Esophagus muscularis mucosa (tissue), 4 donors: ENCODE data around the gene ARFGAP3. TPM values are rescaled to one million over a fixed set of nuclear protein-coding genes. Genes with fewer than 3 reads are reported as not detected.

Experiments
- DNase-seq: peaks from one replicate; pipeline ENCODE4 v3.0.0-alpha.2; 2017; ENCODE audit errors: extremely low spot score
- H3K27ac ChIP-seq, 4 donors: fragments of 200-600 bp; sonication (generic); replicated peaks in 1 of 4; 1 replicate in 3 of 4; 2 replicates in 1 of 4; pipeline ENCODE4 v1.5.1; 2016 to 2019; ENCODE audit warnings: mild to moderate bottlenecking in 1 of 4
- H3K27me3 ChIP-seq, 4 donors: fragments of 200-600 bp; sonication (generic); one replicate each; pipeline versions ENCODE4 v1.5.1 to v1.6.0; 2016 to 2019
- H3K36me3 ChIP-seq, 4 donors: fragments of 200-600 bp; sonication (generic); one replicate each; pipeline ENCODE4 v1.5.1; 2016 to 2019
- H3K4me1 ChIP-seq, 4 donors: fragments of 200-600 bp; sonication (generic); one replicate each; pipeline ENCODE4 v1.5.1; 2016 to 2019
- H3K4me3 ChIP-seq, 4 donors: fragments of 200-600 bp; sonication (generic); 1 replicate in 2 of 4; 2 replicates in 2 of 4; pipeline ENCODE4 v1.5.1; 2016 to 2019; ENCODE audit warnings: mild to moderate bottlenecking in 4 of 4, moderate library complexity in 1 of 4
- H3K9me3 ChIP-seq, 4 donors: fragments of 200-600 bp; sonication (generic); 1 replicate in 3 of 4; 2 replicates in 1 of 4; pipeline ENCODE4 v1.5.1; 2016 to 2019
- CTCF ChIP-seq, 3 experiments: fragments of 200-600 bp in 2 of 3; fragments of 450-650 bp in 1 of 3; sonication (generic) in 2 of 3; IDR thresholded peaks; one replicate each; pipeline ENCODE4 v1.5.1; 2017 to 2019; ENCODE audit warnings: antibody characterized with exemption in 3 of 3, mild to moderate bottlenecking in 2 of 3, moderate library complexity in 1 of 3
- EP300 ChIP-seq: sonication (generic); formaldehyde crosslinking; IDR thresholded peaks from one replicate; pipeline ENCODE4 v1.6.1; 2017; ENCODE audit warnings: antibody characterized with exemption
- POLR2A ChIP-seq: fragments of 450-650 bp; IDR thresholded peaks from one replicate; pipeline ENCODE4 v1.6.1; 2017; ENCODE audit warnings: antibody characterized with exemption, moderate library complexity, mild to moderate bottlenecking, low read depth
- POLR2AphosphoS5 ChIP-seq, 2 donors: sonication (generic); formaldehyde crosslinking; IDR thresholded peaks; one replicate each; pipeline ENCODE4 v1.6.1; 2017; ENCODE audit warnings: antibody characterized with exemption in 2 of 2
- WGBS: methylation state at CpG from one replicate; pipeline ENCODE4 v1.1.5; 2018; 5-methylcytosine and 5-hydroxymethylcytosine counted together
- intact Hi-C: fragments of 100-400 bp; cut with DNase I; formaldehyde crosslinking; loops from one replicate; pipeline ENCODE4 v1.15.1; 2023
- total RNA-seq, 4 donors: library from RNA; depleted of rRNA; stranded (reverse); fragments of >200 nt; gene quantifications; one replicate each; pipeline versions ENCODE4 v1.1.0 to v1.2.1, GENCODE V29; 2016

Gene ARFGAP3
- total RNA-seq, 4 donors from 2014 or later, result 38.8 to 63.5 (median 41.4) TPM

- H3K36me3 ChIP-seq, result no peaks in the 10 kb centered on the region
- no peaks in the 10 kb centered on the region for H3K27me3 ChIP-seq
- no CpG with 5 or more reads among the region's 11 CpGs for WGBS
These were observed 87.9 kb downstream of the ARFGAP3 start for GRCh38 chr22:42769238-42769573.

DNA sequence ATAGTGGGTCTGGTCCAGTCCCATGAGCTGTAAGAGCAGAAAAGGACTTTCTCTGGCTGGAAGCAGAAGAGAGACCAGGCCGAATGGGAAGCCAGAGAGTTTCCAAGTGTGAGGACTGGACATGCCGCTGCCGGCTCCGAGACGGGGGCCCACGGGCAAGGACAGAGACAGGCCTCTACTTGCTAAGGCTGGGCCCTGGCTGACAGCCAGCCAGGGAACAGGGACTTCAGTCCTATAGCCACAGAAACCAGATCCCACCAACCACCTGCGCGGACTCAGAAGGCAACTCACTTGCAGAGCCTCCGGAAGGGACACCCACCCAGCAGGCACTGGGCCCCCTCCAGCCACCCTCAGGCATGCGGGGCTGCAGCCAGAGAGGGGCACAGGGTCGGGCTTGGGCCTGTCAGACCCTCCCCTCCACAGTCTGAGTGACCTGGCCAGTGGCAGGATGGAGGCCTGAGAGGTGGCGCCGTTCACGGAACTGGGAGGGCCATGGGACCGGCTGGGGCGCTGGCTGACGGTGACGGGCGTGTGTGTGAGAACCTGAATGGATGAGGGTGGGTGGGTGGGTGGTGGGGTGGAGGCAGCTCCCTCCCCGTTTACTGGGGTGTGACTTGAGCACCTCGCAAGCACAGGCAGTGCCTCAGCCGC lies 88.6 kb downstream of the ARFGAP3 start:
- no peak for DNase-seq
- H3K36me3 ChIP-seq, result no peaks in the 10 kb centered on the region
- TF ChIP-seq EP300 (no peak), CTCF (IDR thresholded peaks at IDR 0.05) (no peak), POLR2A (no peak), POLR2AphosphoS5 (IDR thresholded peaks at IDR 0.05) (no peak)
- H3K27ac ChIP-seq, result no peak overlapping the region
- WGBS, result 97% methylated on average over 5 of the region's 22 CpGs
- intact Hi-C loops, result no loop called here
- H3K9me3 ChIP-seq, result no peaks in the 10 kb centered on the region
- H3K4me1 ChIP-seq, result peaks cover 2 to 14% (median 13%) of the 10 kb centered on the region in 4 donors
- H3K27me3 ChIP-seq, result no peaks in the 10 kb centered on the region
- H3K4me3 ChIP-seq, result no peak overlapping the region

More at GRCh38 chr22:42769238-42769573, 87.9 kb downstream of the ARFGAP3 start:
- Histone ChIP-seq H3K9me3 (no peaks in the 10 kb centered on the region), H3K27ac (no peak overlapping the region), H3K4me1 (peaks cover 2 to 14% (median 13%) of the 10 kb centered on the region in 4 donors), H3K4me3 (no peak overlapping the region)
- intact Hi-C loops, result no loop called here
- TF ChIP-seq EP300 (no peak), CTCF (IDR thresholded peaks at IDR 0.05) (no peak), POLR2A (no peak), POLR2AphosphoS5 (IDR thresholded peaks at IDR 0.05) (no peak)
- DNase-seq, result no peak

- DNase-seq, result no peak
- WGBS, result 75% methylated on average over 7 of the region's 8 CpGs
- no peak for TF ChIP-seq POLR2AphosphoS5 (IDR thresholded peaks at IDR 0.05)
- no peak for TF ChIP-seq POLR2A
- no peak for TF ChIP-seq CTCF (IDR thresholded peaks at IDR 0.05)
- TF ChIP-seq EP300, result no peak
- H3K4me3 ChIP-seq, result no peak overlapping the region
- no peak overlapping the region for H3K27ac ChIP-seq
- H3K27me3 ChIP-seq, result no peaks in the 10 kb centered on the region
- no peaks in the 10 kb centered on the region for H3K36me3 ChIP-seq
- no peaks in the 10 kb centered on the region for H3K9me3 ChIP-seq
- intact Hi-C loops, result no loop called here
- H3K4me1 ChIP-seq, result peaks cover 0 to 14% (median 13%) of the 10 kb centered on the region in 4 donors
These were observed 90.2 kb downstream of the ARFGAP3 start for GRCh38 chr22:42766860-42767259.

DNA sequence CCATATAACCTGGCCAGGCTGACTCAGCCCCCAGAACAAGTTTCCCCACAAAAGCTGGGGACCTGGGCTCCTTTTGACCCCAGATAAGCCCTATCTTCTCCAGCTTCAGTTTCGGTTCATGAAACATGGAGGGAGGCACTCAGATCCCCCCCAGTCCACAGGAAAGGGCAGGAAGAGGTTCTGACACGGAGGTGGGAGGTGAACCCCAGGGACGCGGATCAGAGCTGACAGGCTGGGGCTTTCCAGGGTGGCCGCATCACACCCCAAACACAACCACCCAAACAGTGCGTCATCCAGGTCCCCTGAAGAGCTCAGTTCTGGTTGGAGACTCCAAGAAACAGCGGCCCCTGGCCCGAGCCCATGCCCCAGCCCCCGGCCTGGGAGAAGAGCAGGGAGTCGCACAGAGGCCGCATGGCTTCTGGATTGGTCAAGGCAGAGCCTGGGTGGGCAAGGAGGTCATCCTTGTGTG lies 92.1 kb downstream of the ARFGAP3 start:
- H3K4me1 ChIP-seq, result peaks cover 0 to 9% (median 8%) of the 10 kb centered on the region in 4 donors
- TF ChIP-seq CTCF (IDR thresholded peaks at IDR 0.05) (no peak), POLR2AphosphoS5 (IDR thresholded peaks at IDR 0.05) (no peak), POLR2A (no peak), EP300 (no peak)
- no peaks in the 10 kb centered on the region for H3K27me3 ChIP-seq
- no peaks in the 10 kb centered on the region for H3K36me3 ChIP-seq
- 80% methylated on average over 2 of the region's 11 CpGs for WGBS
- H3K4me3 ChIP-seq, result no peak overlapping the region
- no peak overlapping the region for H3K27ac ChIP-seq
- H3K9me3 ChIP-seq, result no peaks in the 10 kb centered on the region
- intact Hi-C loops, result no loop called here
- DNase-seq, result no peak
